NOMO-1 treated with DMSO at 0.1 percent for 48 hours (cell line): ENCODE data around the gene IL12RB2.

Experiments
- DNase-seq: peaks from one replicate; lab custom pipeline; 2025; ENCODE audit not compliant: unreplicated experiment; lab: John Stamatoyannopoulos, UW

Gene IL12RB2

GRCh38 chr1:67308136-67308535, 463 bp downstream of the IL12RB2 start:
- DNase-seq = no peak

- DNase-seq = peak; percentile 3
Observed at GRCh38 chr1:67312615-67313014, 4.9 kb downstream of the IL12RB2 start.

DNA sequence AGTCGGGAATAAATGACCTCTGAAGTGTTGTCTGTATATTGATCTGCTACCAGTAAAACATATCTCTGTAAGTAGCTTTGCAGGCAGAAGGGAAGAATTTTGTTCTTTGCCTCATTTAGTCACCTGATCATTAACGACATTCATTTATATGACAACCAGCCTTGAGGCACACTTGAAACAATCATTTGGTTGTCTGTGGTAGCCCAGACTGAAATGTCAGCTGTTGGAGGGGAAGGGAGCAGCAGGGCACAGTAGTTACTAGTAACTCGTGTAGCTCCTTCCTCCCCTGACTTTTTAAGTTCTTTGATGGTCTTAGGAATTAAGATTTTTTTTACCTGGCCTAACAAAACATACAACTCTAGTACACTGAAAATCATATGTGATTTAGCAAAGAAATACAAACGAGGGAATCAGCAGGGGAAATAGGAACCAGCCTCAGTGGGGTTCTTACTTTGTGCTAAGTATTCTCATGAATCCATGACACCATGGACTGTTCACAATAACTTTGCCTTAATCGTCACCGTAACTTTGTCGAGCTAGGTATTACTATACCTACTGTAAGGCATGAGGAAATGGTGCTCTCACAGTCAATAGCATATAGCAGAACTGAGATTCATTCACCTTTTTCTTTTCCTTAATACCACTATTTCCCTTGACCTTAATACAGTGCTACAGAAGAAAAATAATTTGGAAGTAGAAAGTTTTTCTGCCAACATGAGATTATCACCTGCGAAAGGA, 6.4 kb downstream of the IL12RB2 start:
- no peak for DNase-seq

- no peak for DNase-seq
Observed at GRCh38 chr1:67314696-67315095, 7.0 kb downstream of the IL12RB2 start.

DNA sequence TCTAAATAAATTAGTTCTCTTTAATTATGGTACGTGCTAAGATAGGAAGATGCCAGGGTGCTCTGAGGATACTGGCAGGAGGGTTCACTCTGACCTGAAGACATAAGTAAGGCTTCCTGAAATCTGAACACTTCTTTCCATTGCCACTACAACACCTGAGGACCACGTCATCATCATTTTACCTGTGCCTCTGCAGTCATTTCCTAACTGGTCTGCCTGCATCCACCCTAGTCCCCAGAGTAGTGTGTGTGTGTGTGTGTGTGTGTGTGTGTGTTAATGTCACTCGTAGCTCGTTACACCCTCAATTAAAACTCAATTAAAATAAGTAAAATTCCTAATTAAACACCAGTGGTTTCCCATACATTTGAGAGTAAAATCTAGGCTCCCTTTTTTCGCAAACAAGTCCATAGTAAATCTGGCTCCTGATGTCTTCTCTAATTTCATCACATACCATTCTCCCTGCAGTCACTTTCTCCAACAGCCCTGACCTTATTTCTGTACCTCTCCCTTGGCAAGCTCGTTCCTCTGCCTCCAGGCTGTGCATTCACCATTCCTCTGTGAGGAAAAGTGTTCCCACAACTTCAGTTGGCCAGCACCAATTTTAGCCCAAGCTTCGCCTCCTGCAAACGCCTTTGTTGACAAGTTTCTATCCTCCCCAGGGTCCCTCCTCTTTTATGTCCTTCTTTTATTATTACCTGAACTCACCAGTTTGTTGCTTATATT, 8.7 kb downstream of the IL12RB2 start:
- no peak for DNase-seq

GRCh38 chr1:67316918-67317317, 9.2 kb downstream of the IL12RB2 start:
- no peak for DNase-seq

- DNase-seq = no peak
Observed at GRCh38 chr1:67317803-67318202, 10.1 kb downstream of the IL12RB2 start.

GRCh38 chr1:67322442-67322841, 14.8 kb downstream of the IL12RB2 start:
- no peak for DNase-seq

DNA sequence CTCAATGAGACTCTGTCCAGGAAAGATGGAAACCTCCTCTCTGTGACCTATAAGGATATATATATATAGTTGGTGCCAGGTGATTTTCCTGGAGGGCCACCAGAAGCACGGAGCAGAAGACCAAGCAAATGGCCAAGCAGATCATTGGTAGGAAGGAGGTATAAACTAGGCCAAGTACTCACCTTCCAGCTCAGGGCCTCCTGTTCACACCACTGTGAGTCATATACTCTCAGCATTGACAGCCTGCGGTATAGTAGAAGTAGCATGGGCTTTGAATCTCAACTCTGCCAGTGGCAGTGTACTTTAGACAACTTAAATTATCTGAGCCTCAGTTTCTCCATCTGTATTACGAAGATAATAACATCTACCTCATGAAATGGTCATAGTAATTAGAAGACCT, 15.4 kb downstream of the IL12RB2 start:
- DNase-seq = no peak

DNA sequence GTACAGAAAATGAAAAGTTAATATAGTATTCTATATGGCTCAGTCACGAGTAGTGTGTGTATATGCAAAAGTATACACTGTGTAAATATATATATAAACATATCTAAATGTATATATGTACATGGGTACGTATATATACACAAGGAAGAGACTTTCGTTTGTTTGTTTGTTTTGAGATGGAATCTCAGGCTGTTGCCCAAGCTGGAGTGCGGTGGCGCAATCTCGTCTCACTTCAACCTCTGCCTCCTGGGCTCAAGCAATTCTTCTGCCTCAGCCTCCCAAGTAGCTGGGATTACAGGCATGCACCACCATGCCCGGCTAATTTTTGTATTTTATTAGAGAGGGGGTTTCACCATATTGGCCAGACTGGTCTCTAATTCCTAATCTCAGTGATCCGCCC, 16.4 kb downstream of the IL12RB2 start:
- no peak for DNase-seq

DNA sequence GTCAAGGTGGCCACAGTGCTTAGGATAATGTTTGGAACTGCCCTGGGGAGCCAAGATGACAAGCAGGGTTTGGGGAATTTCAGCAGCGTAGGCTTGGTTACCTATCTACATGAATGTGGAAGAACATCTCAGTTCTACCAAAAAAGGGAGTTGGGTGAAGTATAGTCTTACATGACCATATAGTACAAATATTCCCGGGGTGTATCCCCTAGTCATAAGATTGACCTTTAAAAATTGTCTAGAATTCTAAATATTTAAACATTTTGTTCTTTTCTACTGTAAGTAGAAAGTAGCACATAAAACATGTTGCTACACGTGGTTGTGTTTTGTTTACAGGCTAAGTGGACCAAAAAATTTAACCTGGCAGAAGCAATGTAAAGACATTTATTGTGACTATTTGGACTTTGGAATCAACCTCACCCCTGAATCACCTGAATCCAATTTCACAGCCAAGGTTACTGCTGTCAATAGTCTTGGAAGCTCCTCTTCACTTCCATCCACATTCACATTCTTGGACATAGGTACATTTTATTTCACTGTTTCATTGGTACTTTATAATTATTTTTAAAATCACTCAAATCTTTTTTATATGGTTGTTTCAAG, 20.3 kb downstream of the IL12RB2 start:
- DNase-seq = no peak

DNA sequence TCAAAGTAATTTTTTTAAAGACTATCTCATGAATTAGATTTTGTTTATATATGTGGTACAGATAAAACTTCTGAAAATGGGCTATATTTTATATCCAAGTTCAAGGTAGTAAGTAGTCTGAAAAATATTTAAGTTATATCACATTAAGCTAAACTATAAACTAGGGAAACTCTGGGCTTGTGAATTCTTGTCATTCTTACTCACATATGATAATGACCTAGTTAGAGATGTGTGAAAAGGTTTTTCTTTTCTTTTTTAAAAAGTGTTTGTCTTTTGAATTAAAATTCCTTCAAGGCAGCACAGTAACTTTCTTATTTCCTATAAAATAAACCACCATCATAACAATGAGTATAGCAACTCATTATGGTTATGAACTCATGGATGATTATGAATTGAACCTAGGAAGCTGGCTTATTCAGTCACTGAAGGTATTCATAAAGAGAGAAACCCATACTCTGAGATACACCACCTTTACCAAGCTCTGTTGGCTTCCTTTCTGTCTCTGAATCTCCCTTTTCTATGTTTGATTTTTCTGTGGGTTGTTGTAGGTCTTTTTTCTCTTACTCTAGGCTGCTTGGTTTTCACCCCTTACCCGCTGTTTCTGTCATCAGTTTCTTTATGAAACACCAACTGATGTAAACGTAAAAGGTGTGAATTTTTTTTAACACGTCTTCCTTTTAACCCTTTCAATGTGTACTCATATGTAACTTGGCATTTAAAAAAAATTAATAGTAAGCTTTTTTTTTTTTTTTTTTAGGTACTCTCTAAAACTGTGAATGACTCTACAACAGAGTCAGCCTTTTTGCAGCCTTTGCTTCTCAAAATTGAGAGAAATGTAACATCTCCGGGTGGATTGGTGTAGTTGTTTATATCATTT, 25.2 kb downstream of the IL12RB2 start:
- DNase-seq = no peak

- DNase-seq = no peak
Observed at GRCh38 chr1:67333603-67334002, 25.9 kb downstream of the IL12RB2 start.

- no peak for DNase-seq
Observed at GRCh38 chr1:67335411-67335810, 27.7 kb downstream of the IL12RB2 start.

- no peak for DNase-seq
Observed at GRCh38 chr1:67336157-67336556, 28.5 kb downstream of the IL12RB2 start.

GRCh38 chr1:67336783-67337182, 29.1 kb downstream of the IL12RB2 start:
- DNase-seq = no peak

GRCh38 chr1:67338642-67339041, 31.0 kb downstream of the IL12RB2 start:
- no peak for DNase-seq

- DNase-seq = peak; percentile 54
Observed at GRCh38 chr1:67339623-67340343, 32.1 kb downstream of the IL12RB2 start.

DNA sequence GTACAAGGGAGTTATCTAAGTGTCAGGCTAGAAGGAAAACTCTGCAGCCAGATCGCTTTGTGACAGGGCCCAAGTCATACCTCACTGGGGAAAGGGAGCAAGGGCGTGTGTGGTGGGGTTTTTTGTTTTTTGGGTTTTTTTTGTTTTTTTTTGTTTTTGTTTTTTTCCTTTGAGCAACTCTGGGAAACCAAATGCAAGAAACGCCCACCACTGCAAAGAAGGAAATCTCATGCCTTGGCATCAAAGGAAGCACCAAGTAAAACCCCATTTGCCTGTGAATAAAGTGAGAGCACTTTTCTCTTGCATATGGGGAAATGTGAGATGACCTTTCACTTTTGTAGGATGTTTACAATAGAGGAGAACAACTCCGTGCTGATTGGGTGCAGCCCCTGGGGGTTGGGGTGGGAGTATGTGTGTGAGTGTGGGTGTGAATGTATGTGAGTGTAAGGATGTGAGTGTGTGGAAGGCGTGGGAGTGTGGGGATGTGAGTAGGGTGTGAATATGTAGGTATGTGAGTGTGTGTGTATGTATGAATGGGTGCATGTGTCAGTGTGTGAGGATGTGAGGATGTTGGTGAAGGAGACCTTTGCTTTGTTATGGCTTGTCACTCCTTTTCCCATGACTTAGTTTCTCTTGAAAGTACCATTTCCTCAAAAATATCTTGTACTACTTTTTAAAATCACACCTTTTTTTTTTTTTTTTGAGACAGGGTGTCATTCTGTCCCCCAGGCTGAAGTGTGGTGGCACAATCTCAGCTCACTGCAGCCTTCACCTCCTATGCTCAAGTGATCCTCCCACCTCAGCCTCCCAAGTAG, 34.6 kb downstream of the IL12RB2 start:
- no peak for DNase-seq

- DNase-seq = no peak
Observed at GRCh38 chr1:67345556-67345955, 37.9 kb downstream of the IL12RB2 start.
